ENCODE results near the gene KIAA2012. TPM values are rescaled to one million over a fixed set of nuclear protein-coding genes. Genes with fewer than 3 reads are reported as not detected.

Gene KIAA2012
- total and polyA plus RNA-seq, 2 of the 4 experiments (the other 2 are of a cell fraction): under 0.01 to 0.09 TPM

GRCh38 chr2:202023904-202024266, 49.2 kb upstream of the KIAA2012 start:
- no peak overlapping the region for H2BK15ac ChIP-seq (ENCODE audit: low read depth, low read length)
- in situ Hi-C loops (cut with MboI; ENCODE audit: low sequenced_read_pairs): no loop called here
- H3K4me3 ChIP-seq (ENCODE audit: insufficient read depth, low read depth, low read length): no peak overlapping the region
- H3K9me1 ChIP-seq (ENCODE audit: insufficient read depth, low read length): no peaks in the 10 kb centered on the region
- H3K4me2 ChIP-seq (ENCODE audit: low read depth, low read length): no peak overlapping the region
- ATAC-seq (ENCODE audit: low read depth) (no peak), DNase-seq (no peak)
- H3K23ac ChIP-seq (ENCODE audit: low read depth, low read length): no peak overlapping the region
- no peak overlapping the region for H3K9ac ChIP-seq (ENCODE audit: low read depth, low read length)
- no peak overlapping the region for H2BK5ac ChIP-seq (ENCODE audit: low read depth, low read length, poor library complexity, severe bottlenecking)
- no peak overlapping the region for H3K14ac ChIP-seq (replicated peaks; ENCODE audit: low read depth, low read length)
- dilution Hi-C loops (cut with HindIII; ENCODE audit: low sequenced_read_pairs, unreplicated experiment): no loop called here
- TF ChIP-seq RAD21 (IDR thresholded peaks at IDR 0.05; ENCODE audit: low read length) (no peak), NFE2L2 (IDR thresholded peaks at IDR 0.05; ENCODE audit: low read depth, low read length) (no peak), MAFK (IDR thresholded peaks at IDR 0.05; ENCODE audit: low read depth, low read length) (no peak), RCOR1 (IDR thresholded peaks at IDR 0.05; ENCODE audit: insufficient replicate concordance, low read length) (no peak), BHLHE40 (IDR thresholded peaks at IDR 0.05; ENCODE audit: low read depth, low read length) (no peak), MAZ (IDR thresholded peaks at IDR 0.05; ENCODE audit: borderline replicate concordance, low read depth, low read length) (no peak), CHD1 (IDR thresholded peaks at IDR 0.05; ENCODE audit: low read depth, low read length) (no peak), FOS (IDR thresholded peaks at IDR 0.05; ENCODE audit: low read depth, low read length) (no peak), RFX5 (IDR thresholded peaks at IDR 0.05; ENCODE audit: low read depth, low read length) (no peak), POLR2A (IDR thresholded peaks at IDR 0.05; ENCODE audit: low read depth, low read length) (no peak), MXI1 (IDR thresholded peaks at IDR 0.05; ENCODE audit: borderline replicate concordance, low read depth, low read length) (no peak), CEBPB (IDR thresholded peaks at IDR 0.05; ENCODE audit: low read depth, low read length) (no peak), SMC3 (IDR thresholded peaks at IDR 0.05; ENCODE audit: low read depth, low read length) (no peak)
- TF ChIP-seq, protein P1, sequence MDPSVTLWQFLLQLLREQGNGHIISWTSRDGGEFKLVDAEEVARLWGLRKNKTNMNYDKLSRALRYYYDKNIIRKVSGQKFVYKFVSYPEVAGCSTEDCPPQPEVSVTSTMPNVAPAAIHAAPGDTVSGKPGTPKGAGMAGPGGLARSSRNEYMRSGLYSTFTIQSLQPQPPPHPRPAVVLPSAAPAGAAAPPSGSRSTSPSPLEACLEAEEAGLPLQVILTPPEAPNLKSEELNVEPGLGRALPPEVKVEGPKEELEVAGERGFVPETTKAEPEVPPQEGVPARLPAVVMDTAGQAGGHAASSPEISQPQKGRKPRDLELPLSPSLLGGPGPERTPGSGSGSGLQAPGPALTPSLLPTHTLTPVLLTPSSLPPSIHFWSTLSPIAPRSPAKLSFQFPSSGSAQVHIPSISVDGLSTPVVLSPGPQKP (IDR thresholded peaks at IDR 0.05; ENCODE audit: borderline replicate concordance, low read depth, low read length): no peak
- TF ChIP-seq, protein P2, sequence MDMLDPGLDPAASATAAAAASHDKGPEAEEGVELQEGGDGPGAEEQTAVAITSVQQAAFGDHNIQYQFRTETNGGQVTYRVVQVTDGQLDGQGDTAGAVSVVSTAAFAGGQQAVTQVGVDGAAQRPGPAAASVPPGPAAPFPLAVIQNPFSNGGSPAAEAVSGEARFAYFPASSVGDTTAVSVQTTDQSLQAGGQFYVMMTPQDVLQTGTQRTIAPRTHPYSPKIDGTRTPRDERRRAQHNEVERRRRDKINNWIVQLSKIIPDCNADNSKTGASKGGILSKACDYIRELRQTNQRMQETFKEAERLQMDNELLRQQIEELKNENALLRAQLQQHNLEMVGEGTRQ (IDR thresholded peaks at IDR 0.05; ENCODE audit: low read depth, low read length): no peak
- TF ChIP-seq, protein P3, sequence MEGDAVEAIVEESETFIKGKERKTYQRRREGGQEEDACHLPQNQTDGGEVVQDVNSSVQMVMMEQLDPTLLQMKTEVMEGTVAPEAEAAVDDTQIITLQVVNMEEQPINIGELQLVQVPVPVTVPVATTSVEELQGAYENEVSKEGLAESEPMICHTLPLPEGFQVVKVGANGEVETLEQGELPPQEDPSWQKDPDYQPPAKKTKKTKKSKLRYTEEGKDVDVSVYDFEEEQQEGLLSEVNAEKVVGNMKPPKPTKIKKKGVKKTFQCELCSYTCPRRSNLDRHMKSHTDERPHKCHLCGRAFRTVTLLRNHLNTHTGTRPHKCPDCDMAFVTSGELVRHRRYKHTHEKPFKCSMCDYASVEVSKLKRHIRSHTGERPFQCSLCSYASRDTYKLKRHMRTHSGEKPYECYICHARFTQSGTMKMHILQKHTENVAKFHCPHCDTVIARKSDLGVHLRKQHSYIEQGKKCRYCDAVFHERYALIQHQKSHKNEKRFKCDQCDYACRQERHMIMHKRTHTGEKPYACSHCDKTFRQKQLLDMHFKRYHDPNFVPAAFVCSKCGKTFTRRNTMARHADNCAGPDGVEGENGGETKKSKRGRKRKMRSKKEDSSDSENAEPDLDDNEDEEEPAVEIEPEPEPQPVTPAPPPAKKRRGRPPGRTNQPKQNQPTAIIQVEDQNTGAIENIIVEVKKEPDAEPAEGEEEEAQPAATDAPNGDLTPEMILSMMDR (conservative IDR thresholded peaks at IDR 0.05; ENCODE audit: low read depth, low read length): no peak
- no peak overlapping the region for H2BK20ac ChIP-seq (ENCODE audit: low read depth, low read length)
- no peak overlapping the region for H2AK5ac ChIP-seq (ENCODE audit: low read depth, low read length)
- H3K56ac ChIP-seq (ENCODE audit: extremely low read depth, insufficient read depth, low read length): no peak overlapping the region
- H2AFZ ChIP-seq (replicated peaks; ENCODE audit: low read length, poor library complexity): no peak overlapping the region
- BruUV-seq (replicated peaks): no TSS peak
- no peak overlapping the region for H4K8ac ChIP-seq (ENCODE audit: low read depth in 2 of 2, low read length in 2 of 2)
- no peaks in the 10 kb centered on the region for H3K79me1 ChIP-seq (ENCODE audit: low read depth in 1 of 2, low read length in 2 of 2)
- no peaks in the 10 kb centered on the region for H4K20me1 ChIP-seq (ENCODE audit: insufficient read depth, low read length)
- intact Hi-C loops (cut with micrococcal nuclease): no loop called here
- peaks cover 13% of the 10 kb centered on the region for H3K4me1 ChIP-seq (ENCODE audit: control insufficient read depth, insufficient read depth, low read length)
- WGBS, 2 experiments (ENCODE audit: extremely low coverage in 2 of 2, insufficient read length in 1 of 2): 77% methylated on average over 5 of the region's 8 CpGs; no CpG with 5 or more reads in 1 of the 2 experiments
- ChIA-PET POLR2A (ENCODE audit: unreplicated experiment) (interaction anchor here (0.5 kb wide), 1 partner anchor 180 kb away, joined by 3 read pairs; no protein-coding TSS in a partner anchor), CTCF (interaction anchor here (1.1 kb wide), 1 partner anchor 163 kb away, joined by 3 read pairs; no protein-coding TSS in a partner anchor)
- H4K91ac ChIP-seq (ENCODE audit: insufficient read depth, low read depth, low read length): no peak overlapping the region
- no peak overlapping the region for H4K5ac ChIP-seq (ENCODE audit: low read depth, low read length)
- H3K36me3 ChIP-seq (ENCODE audit: control insufficient read depth, insufficient read depth, low read length): no peaks in the 10 kb centered on the region
- H3K4ac ChIP-seq (ENCODE audit: low read depth, low read length): peak overlapping the region; percentile 36; the same call in 1 of the 2 replicates
- no peaks in the 10 kb centered on the region for H3K9me3 ChIP-seq (ENCODE audit: control insufficient read depth, insufficient read depth, low read length)
- H3K27ac ChIP-seq (ENCODE audit: insufficient read depth, low read length): no peak overlapping the region
- no peak overlapping the region; the same call in 1 of the 2 replicates for H3K18ac ChIP-seq (ENCODE audit: low read depth, low read length)
- H2AK9ac ChIP-seq (replicated peaks; ENCODE audit: low read depth, low read length, poor library complexity): no peak overlapping the region
- H2BK120ac ChIP-seq (ENCODE audit: low read depth, low read length): no peak overlapping the region
- H3K27me3 ChIP-seq (ENCODE audit: control insufficient read depth, insufficient read depth, low read length): no peaks in the 10 kb centered on the region

Measured in IMR-90 (cell line).